ENCODE results near the gene TOMM70. TPM values are rescaled to one million over a fixed set of nuclear protein-coding genes. Genes with fewer than 3 reads are reported as not detected.

The TOMM70 gene
- total and polyA plus RNA-seq, 4 experiments from 2014 or later: 16.2 to 37.5 (median 28.3) TPM

- peaks cover 14% of the 10 kb centered on the region for H3K4me1 ChIP-seq (ENCODE audit: insufficient read depth, low read length)
- Mint-ChIP-seq H3K27ac (peak overlapping the region; percentile 83 to 97 (median 95)), H3K27me3 (no peaks in the 10 kb centered on the region), H3K4me3 (peak overlapping the region; percentile 89 to 96 (median 96)), H3K9me3 (peaks cover 0 to 2% (median 0%) of the 10 kb centered on the region in 8 donors), H3K36me3 (peaks cover under 1 to 14% of the 10 kb centered on the region in 2 donors), H3K4me1 (peaks cover 16 to 40% (median 18%) of the 10 kb centered on the region in 4 donors)
- ChIA-PET POLR2A (ENCODE audit: partially characterized antibody) (interaction anchor here (1.3 to 3.0 kb wide), 3 partner anchors 11 to 75 kb away, joined by 3 to 20 read pairs (median 12); partner anchors contain the start of genes LNP1, TBC1D23 and TOMM70), CTCF (ENCODE audit: partially characterized antibody) (interaction anchor here (0.9 to 2.3 kb wide), 3 partner anchors 19 to 66 kb away, joined by 3 to 9 read pairs (median 3); partner anchors contain the start of gene LNP1)
- H3K27me3 ChIP-seq (ENCODE audit: insufficient read depth, low read length): no peaks in the 10 kb centered on the region
- intact Hi-C loops (cut with micrococcal nuclease): loop anchor here (2.0 to 10.0 kb wide), 4 partner anchors 19 to 373 kb away; partner anchors contain the start of genes TBC1D23, TFG and TMEM45A
- no peaks in the 10 kb centered on the region for H3K9me3 ChIP-seq (ENCODE audit: control insufficient read depth in 1 of 2, low read length in 2 of 2)
- H3K4me3 ChIP-seq (ENCODE audit: low read length in 2 of 2): peak overlapping the region; percentile 54 to 71
- DNase-seq: peak in 2 of 5 donors; percentile 3 to 4
- H3K27ac ChIP-seq (ENCODE audit: low read depth, low read length): peak overlapping the region; percentile 67
- no peaks in the 10 kb centered on the region for H3K36me3 ChIP-seq (ENCODE audit: insufficient read depth, low read length)
These were observed 65.5 kb downstream of the TOMM70 start for GRCh38 chr3:100335434-100335833.

- H3K27me3 Mint-ChIP-seq: no peaks in the 10 kb centered on the region
- H3K27ac Mint-ChIP-seq: peak within 1 kb of the TSS; percentile 83 to 97 (median 95)
- no peaks in the 10 kb centered on the region for H3K27me3 ChIP-seq (ENCODE audit: insufficient read depth, low read length)
- DNase-seq: peak; percentile 74 to 80 (median 75)
- H3K4me1 Mint-ChIP-seq: peaks cover 16 to 40% (median 18%) of the 10 kb centered on the region in 4 donors
- peak within 1 kb of the TSS; percentile 89 to 96 (median 96) for H3K4me3 Mint-ChIP-seq
- no peaks in the 10 kb centered on the region for H3K9me3 ChIP-seq (ENCODE audit: control insufficient read depth in 1 of 2, low read length in 2 of 2)
- ChIA-PET POLR2A (ENCODE audit: partially characterized antibody) (interaction anchor here (0.6 to 3.0 kb wide), 6 partner anchors 8 to 347 kb away, joined by 3 to 20 read pairs (median 3); partner anchors contain the start of genes LNP1, TBC1D23 and TOMM70), CTCF (ENCODE audit: partially characterized antibody) (interaction anchor here (1.2 to 2.3 kb wide), 2 partner anchors 18 to 67 kb away, joined by 3 to 9 read pairs; partner anchors contain the start of gene LNP1)
- peaks cover 0 to 12% of the 10 kb centered on the region in 2 donors for H3K36me3 Mint-ChIP-seq
- no peaks in the 10 kb centered on the region for H3K36me3 ChIP-seq (ENCODE audit: insufficient read depth, low read length)
- peak within 1 kb of the TSS; percentile 54 to 71 for H3K4me3 ChIP-seq (ENCODE audit: low read length in 2 of 2)
- peaks cover 0 to 3% (median 0%) of the 10 kb centered on the region in 8 donors for H3K9me3 Mint-ChIP-seq
- intact Hi-C loops (cut with micrococcal nuclease): loop anchor here (1.0 to 10.0 kb wide), 5 partner anchors 18 to 374 kb away; partner anchors contain the start of genes LNP1, TBC1D23, TFG and TMEM45A
- H3K27ac ChIP-seq (ENCODE audit: low read depth, low read length): peak within 1 kb of the TSS; percentile 67
- peaks cover 14% of the 10 kb centered on the region for H3K4me1 ChIP-seq (ENCODE audit: insufficient read depth, low read length)
These were observed 66.2 kb downstream of the TOMM70 start, which contains the start of gene NIT2 for GRCh38 chr3:100334488-100335351. NIT2 (plus strand) TSS chr3:100334757; CDS start chr3:100334792, 35 bp downstream.

GRCh38 chr3:100333970-100334487, 66.9 kb downstream of the TOMM70 start:
- H3K4me3 ChIP-seq (ENCODE audit: low read length in 2 of 2): peak overlapping the region; percentile 10 to 71
- no peaks in the 10 kb centered on the region for H3K36me3 ChIP-seq (ENCODE audit: insufficient read depth, low read length)
- peaks cover 0 to 7% of the 10 kb centered on the region in 2 donors for H3K36me3 Mint-ChIP-seq
- peaks cover 15 to 38% (median 17%) of the 10 kb centered on the region in 4 donors for H3K4me1 Mint-ChIP-seq
- H3K9me3 Mint-ChIP-seq: peaks cover 0 to 3% (median 0%) of the 10 kb centered on the region in 8 donors
- H3K27me3 ChIP-seq (ENCODE audit: insufficient read depth, low read length): no peaks in the 10 kb centered on the region
- no peak for DNase-seq
- peak overlapping the region; percentile 81 to 94 (median 93) for H3K27ac Mint-ChIP-seq
- H3K4me3 Mint-ChIP-seq: peak overlapping the region; percentile 84 to 89 (median 88)
- CTCF ChIA-PET (ENCODE audit: partially characterized antibody): interaction anchor here (2.3 kb wide), 1 partner anchor 17 kb away, joined by 9 read pairs; no protein-coding TSS in a partner anchor
- no peaks in the 10 kb centered on the region for H3K27me3 Mint-ChIP-seq
- peak overlapping the region; percentile 67 for H3K27ac ChIP-seq (ENCODE audit: low read depth, low read length)
- POLR2A ChIA-PET (ENCODE audit: partially characterized antibody): interaction anchor here (1.0 to 3.0 kb wide), 4 partner anchors 9 to 73 kb away, joined by 3 to 20 read pairs (median 8); partner anchors contain the start of genes LNP1, TBC1D23 and TOMM70
- no peaks in the 10 kb centered on the region for H3K9me3 ChIP-seq (ENCODE audit: control insufficient read depth in 1 of 2, low read length in 2 of 2)
- H3K4me1 ChIP-seq (ENCODE audit: insufficient read depth, low read length): peaks cover 14% of the 10 kb centered on the region
- intact Hi-C loops (cut with micrococcal nuclease): loop anchor here (1.0 to 10.0 kb wide), 5 partner anchors 17 to 375 kb away; partner anchors contain the start of genes LNP1, TBC1D23, TFG and TMEM45A

GRCh38 chr3:100333051-100333450, 67.8 kb downstream of the TOMM70 start:
- Histone ChIP-seq H3K27ac (ENCODE audit: low read depth, low read length) (no peak overlapping the region), H3K4me1 (ENCODE audit: insufficient read depth, low read length) (peaks cover 14% of the 10 kb centered on the region), H3K27me3 (ENCODE audit: insufficient read depth, low read length) (no peaks in the 10 kb centered on the region), H3K36me3 (ENCODE audit: insufficient read depth, low read length) (no peaks in the 10 kb centered on the region), H3K9me3 (ENCODE audit: control insufficient read depth in 1 of 2, low read length in 2 of 2) (no peaks in the 10 kb centered on the region), H3K4me3 (ENCODE audit: low read length in 2 of 2) (no peak overlapping the region)
- peaks cover 0 to 3% (median 0%) of the 10 kb centered on the region in 8 donors for H3K9me3 Mint-ChIP-seq
- intact Hi-C loops (cut with micrococcal nuclease): loop anchor here (10.0 kb wide), 1 partner anchor 162 kb away; the partner anchor contains the start of gene TMEM45A
- CTCF ChIA-PET (ENCODE audit: partially characterized antibody): interaction anchor here (0.9 to 1.9 kb wide), 2 partner anchors 16 to 34 kb away, joined by 3 to 8 read pairs; no protein-coding TSS in a partner anchor
- no peaks in the 10 kb centered on the region for H3K27me3 Mint-ChIP-seq
- peak overlapping the region in 2 of 7 donors; percentile 69 to 81 for H3K27ac Mint-ChIP-seq
- DNase-seq: no peak
- peaks cover 12 to 33% (median 16%) of the 10 kb centered on the region in 4 donors for H3K4me1 Mint-ChIP-seq
- H3K36me3 Mint-ChIP-seq: peaks cover under 1 to 4% of the 10 kb centered on the region in 2 donors
- POLR2A ChIA-PET (ENCODE audit: partially characterized antibody): interaction anchor here (2.9 kb wide), 1 partner anchor 68 kb away, joined by 20 read pairs; the partner anchor contains the start of genes LNP1 and TOMM70
- peak overlapping the region in 2 of 8 donors; percentile 25 to 39 for H3K4me3 Mint-ChIP-seq

GRCh38 chr3:100331660-100332059, 69.2 kb downstream of the TOMM70 start:
- H3K27me3 ChIP-seq (ENCODE audit: insufficient read depth, low read length): no peaks in the 10 kb centered on the region
- DNase-seq: no peak
- Mint-ChIP-seq H3K36me3 (peaks cover 9 to 15% of the 10 kb centered on the region in 2 donors), H3K4me3 (peak overlapping the region in 2 of 8 donors; percentile 20 to 26), H3K27ac (peak overlapping the region in 3 of 7 donors; percentile 8 to 81 (median 57)), H3K9me3 (peaks cover 0 to 7% (median under 1%) of the 10 kb centered on the region in 8 donors), H3K27me3 (no peaks in the 10 kb centered on the region), H3K4me1 (peaks cover 12 to 30% (median 16%) of the 10 kb centered on the region in 4 donors)
- no peak overlapping the region for H3K27ac ChIP-seq (ENCODE audit: low read depth, low read length)
- no peak overlapping the region for H3K4me3 ChIP-seq (ENCODE audit: low read length in 2 of 2)
- ChIA-PET CTCF (ENCODE audit: partially characterized antibody) (interaction anchor here (1.9 kb wide), 1 partner anchor 15 kb away, joined by 8 read pairs; no protein-coding TSS in a partner anchor), POLR2A (ENCODE audit: partially characterized antibody) (no interaction called here)
- intact Hi-C loops (cut with micrococcal nuclease): loop anchor here (10.0 kb wide), 1 partner anchor 163 kb away; the partner anchor contains the start of gene TMEM45A
- H3K9me3 ChIP-seq (ENCODE audit: control insufficient read depth in 1 of 2, low read length in 2 of 2): no peaks in the 10 kb centered on the region
- peaks cover 14% of the 10 kb centered on the region for H3K4me1 ChIP-seq (ENCODE audit: insufficient read depth, low read length)
- H3K36me3 ChIP-seq (ENCODE audit: insufficient read depth, low read length): no peaks in the 10 kb centered on the region

GRCh38 chr3:100330651-100331050, 70.2 kb downstream of the TOMM70 start:
- peaks cover 14 to 21% of the 10 kb centered on the region in 2 donors for H3K36me3 Mint-ChIP-seq
- no peaks in the 10 kb centered on the region for H3K36me3 ChIP-seq (ENCODE audit: insufficient read depth, low read length)
- peaks cover 9 to 20% (median 12%) of the 10 kb centered on the region in 4 donors for H3K4me1 Mint-ChIP-seq
- ChIA-PET CTCF (ENCODE audit: partially characterized antibody) (no interaction called here), POLR2A (ENCODE audit: partially characterized antibody) (no interaction called here)
- intact Hi-C loops (cut with micrococcal nuclease): loop anchor here (10.0 kb wide), 1 partner anchor 164 kb away; the partner anchor contains the start of gene TMEM45A
- H3K9me3 Mint-ChIP-seq: peaks cover 0 to 7% (median under 1%) of the 10 kb centered on the region in 8 donors
- no peak overlapping the region for H3K4me3 Mint-ChIP-seq
- no peaks in the 10 kb centered on the region for H3K27me3 ChIP-seq (ENCODE audit: insufficient read depth, low read length)
- no peak for DNase-seq
- H3K9me3 ChIP-seq (ENCODE audit: control insufficient read depth in 1 of 2, low read length in 2 of 2): no peaks in the 10 kb centered on the region
- no peak overlapping the region for H3K4me3 ChIP-seq (ENCODE audit: low read length in 2 of 2)
- no peak overlapping the region for H3K27ac Mint-ChIP-seq
- H3K27ac ChIP-seq (ENCODE audit: low read depth, low read length): no peak overlapping the region
- no peaks in the 10 kb centered on the region for H3K27me3 Mint-ChIP-seq
- H3K4me1 ChIP-seq (ENCODE audit: insufficient read depth, low read length): peaks cover 12% of the 10 kb centered on the region

Data from CD4-positive, alpha-beta memory T cell (primary cell).